H1 (cell line): Measurements from ENCODE around the gene SLC39A11. TPM values are rescaled to one million over a fixed set of nuclear protein-coding genes. Genes with fewer than 3 reads are reported as not detected.

Source experiments
- CTCF ChIA-PET: fragments of 300-600 bp; sonication (Branson Sonifier 250); formaldehyde crosslinking; loops from one replicate; lab custom pipeline; 2021; ENCODE audit not compliant: partially characterized antibody; lab: Charles Lee
- POLR2A ChIA-PET: fragments of 300-600 bp; sonication (Branson Sonifier 250); formaldehyde crosslinking; loops from one replicate; lab custom pipeline; 2021; ENCODE audit warnings: inconsistent platforms; ENCODE audit not compliant: partially characterized antibody; lab: Charles Lee
- DNase-seq, 2 experiments: peaks; one replicate each; pipeline versions ENCODE4 v3.0.0 to v3.0.0-alpha.2; 2010 to 2022; ENCODE audit warnings: low spot score in 2 of 2, low read depth in 1 of 2, mixed read lengths in 1 of 2
- FAIRE-seq: peaks from 2 replicates; lab custom pipeline; 2011; peaks lifted over from hg19 to GRCh38; lab: Jason Lieb, UNC
- H2AFZ ChIP-seq: 2 replicates; pipeline ENCODE4 v1.8.1; 2012; ENCODE audit warnings: low read length, inconsistent platforms
- H2AK5ac ChIP-seq: 2 replicates; pipeline ENCODE4 v1.6.1; 2013; ENCODE audit warnings: low read depth, low read length
- H2BK120ac ChIP-seq: replicated peaks from 2 replicates; pipeline ENCODE3; 2013; ENCODE audit warnings: low read depth, low read length, inconsistent platforms
- H2BK12ac ChIP-seq: 2 replicates; pipeline ENCODE4 v1.6.1; 2013; ENCODE audit warnings: low read depth, low read length
- H2BK15ac ChIP-seq: 2 replicates; pipeline ENCODE4 v1.6.1; 2013; ENCODE audit warnings: low read length
- H2BK20ac ChIP-seq: 2 replicates; pipeline ENCODE4 v1.6.1; 2013; ENCODE audit warnings: low read length
- H2BK5ac ChIP-seq: 2 replicates; pipeline ENCODE4 v1.6.1; 2013; ENCODE audit warnings: low read depth, low read length
- H3K14ac ChIP-seq: 2 replicates; pipeline ENCODE4 v1.6.1; 2013; ENCODE audit warnings: inconsistent platforms; ENCODE audit not compliant: insufficient read length
- H3K18ac ChIP-seq: 2 replicates; pipeline ENCODE4 v1.6.1; 2013; ENCODE audit warnings: low read length; ENCODE audit errors: extremely low read depth
- H3K23ac ChIP-seq: 2 replicates; pipeline ENCODE4 v1.6.1; 2013; ENCODE audit warnings: inconsistent platforms; ENCODE audit not compliant: insufficient read length
- H3K23me2 ChIP-seq: 2 replicates; pipeline ENCODE4 v1.6.1; 2013; ENCODE audit warnings: low read depth, low read length
- H3K27ac ChIP-seq: 2 replicates; pipeline ENCODE4 v1.6.1; 2011; ENCODE audit warnings: low read depth, low read length, inconsistent platforms
- H3K27me3 ChIP-seq, 4 experiments: replicated peaks in 1 of 4; 1 replicate in 1 of 4; 2 replicates in 3 of 4; pipeline versions ENCODE4 v1.6.1 to v1.8.1; 2011 to 2013; ENCODE audit warnings: low read length in 3 of 4, mild to moderate bottlenecking in 3 of 4, inconsistent platforms in 2 of 4, mixed read lengths in 2 of 4, moderate library complexity in 1 of 4; ENCODE audit not compliant: control insufficient read depth in 3 of 4, insufficient read depth in 3 of 4; ENCODE audit errors: extremely low read depth in 1 of 4
- H3K36me3 ChIP-seq, 4 experiments: 2 replicates each; pipeline versions ENCODE4 v1.6.1 to v1.8.1; 2011 to 2013; ENCODE audit warnings: mild to moderate bottlenecking in 4 of 4, low read length in 3 of 4, moderate library complexity in 2 of 4, control low read depth in 1 of 4, inconsistent platforms in 1 of 4; ENCODE audit not compliant: insufficient read depth in 4 of 4, control insufficient read depth in 2 of 4
- H3K4ac ChIP-seq: replicated peaks from 2 replicates; pipeline ENCODE3; 2013; ENCODE audit warnings: low read length, low read depth, mixed read lengths, inconsistent platforms; ENCODE audit not compliant: insufficient read length
- H3K4me1 ChIP-seq, 4 experiments: replicated peaks in 1 of 4; 1 replicate in 1 of 4; 2 replicates in 3 of 4; pipeline versions ENCODE4 v1.6.1 to v1.8.1; 2011 to 2013; ENCODE audit warnings: low read length in 3 of 4, inconsistent platforms in 2 of 4, mixed read lengths in 1 of 4; ENCODE audit not compliant: insufficient read depth in 4 of 4, control insufficient read depth in 3 of 4
- H3K4me2 ChIP-seq, 2 experiments: 2 replicates each; pipeline versions ENCODE4 v1.6.1 to v1.8.1; 2011 to 2013; ENCODE audit warnings: low read depth in 2 of 2, low read length in 2 of 2, control low read depth in 1 of 2, inconsistent platforms in 1 of 2, mild to moderate bottlenecking in 1 of 2; ENCODE audit not compliant: insufficient read depth in 1 of 2
- H3K4me3 ChIP-seq, 4 experiments: fragments of 200-600, 300-600 bp in 1 of 4; sonication (generic), shearing (Covaris generic), sonication (Bioruptor Twin) in 1 of 4; 2 replicates each; pipeline versions ENCODE4 v1.5.1 to v1.8.1; 2011 to 2016; ENCODE audit warnings: low read length in 4 of 4, low read depth in 3 of 4, control low read depth in 2 of 4, inconsistent platforms in 2 of 4, mild to moderate bottlenecking in 2 of 4, mixed read lengths in 1 of 4, moderate library complexity in 1 of 4; ENCODE audit not compliant: insufficient read depth in 2 of 4; ENCODE audit errors: extremely low read depth in 1 of 4
- H3K56ac ChIP-seq: replicated peaks from 2 replicates; pipeline ENCODE3; 2013; ENCODE audit warnings: low read depth, mild to moderate bottlenecking, mixed read lengths, low read length, inconsistent platforms; ENCODE audit not compliant: insufficient read length
- H3K79me1 ChIP-seq: 2 replicates; pipeline ENCODE4 v1.6.1; 2013; ENCODE audit warnings: low read depth, low read length, control low read depth
- H3K79me2 ChIP-seq, 2 experiments: 2 replicates each; pipeline versions ENCODE4 v1.6.1 to v1.8.1; 2012 to 2013; ENCODE audit warnings: low read length in 2 of 2, mild to moderate bottlenecking in 2 of 2, inconsistent platforms in 1 of 2; ENCODE audit not compliant: insufficient read depth in 2 of 2, control insufficient read depth in 1 of 2
- H3K9ac ChIP-seq, 4 experiments: replicated peaks in 1 of 4; 1 replicate in 1 of 4; 2 replicates in 3 of 4; pipeline versions ENCODE4 v1.6.1 to v1.8.1; 2011 to 2013; ENCODE audit warnings: low read depth in 3 of 4, low read length in 3 of 4, control low read depth in 2 of 4, mild to moderate bottlenecking in 2 of 4, moderate library complexity in 2 of 4, inconsistent platforms in 1 of 4; ENCODE audit errors: extremely low read depth in 1 of 4
- H3K9me3 ChIP-seq, 2 experiments: 2 replicates each; pipeline versions ENCODE4 v1.6.1 to v1.8.1; 2012 to 2013; ENCODE audit warnings: mild to moderate bottlenecking in 2 of 2, moderate library complexity in 2 of 2, control low read depth in 1 of 2, inconsistent platforms in 1 of 2, low read depth in 1 of 2, low read length in 1 of 2, mixed read lengths in 1 of 2; ENCODE audit not compliant: insufficient read depth in 2 of 2
- H4K20me1 ChIP-seq, 2 experiments: replicated peaks in 1 of 2; 2 replicates each; pipeline versions ENCODE3 to v1.8.1; 2011 to 2013; ENCODE audit warnings: inconsistent platforms in 2 of 2, low read length in 2 of 2, mild to moderate bottlenecking in 1 of 2; ENCODE audit not compliant: insufficient read depth in 2 of 2, control insufficient read depth in 1 of 2
- H4K5ac ChIP-seq: 2 replicates; pipeline ENCODE4 v1.6.1; 2013; ENCODE audit warnings: low read length, low read depth, mixed read lengths, inconsistent platforms; ENCODE audit not compliant: insufficient read length
- H4K8ac ChIP-seq: 2 replicates; pipeline ENCODE4 v1.8.0; 2013; ENCODE audit warnings: mild to moderate bottlenecking, moderate library complexity, low read length, inconsistent platforms; ENCODE audit not compliant: insufficient read depth; ENCODE audit errors: extremely low read depth
- H4K91ac ChIP-seq: replicated peaks from 2 replicates; pipeline ENCODE3; 2013; ENCODE audit warnings: low read length, mixed read lengths, inconsistent platforms; ENCODE audit not compliant: insufficient read length
- BACH1 ChIP-seq: IDR thresholded peaks from 2 replicates; pipeline ENCODE4 v1.6.1; 2012; ENCODE audit warnings: low read length, improper control_type of control experiment
- CHD2 ChIP-seq: IDR thresholded peaks from 2 replicates; pipeline ENCODE4 v1.6.1; 2012; ENCODE audit warnings: low read length, improper control_type of control experiment
- HDAC2 ChIP-seq, 2 experiments: fragments of 300-600 bp in 1 of 2; sonication (generic) in 1 of 2; IDR thresholded peaks; 2 replicates each; pipeline ENCODE4 v1.6.1; 2011 to 2012; ENCODE audit warnings: low read depth in 2 of 2, low read length in 2 of 2, mild to moderate bottlenecking in 2 of 2, moderate library complexity in 2 of 2, borderline replicate concordance in 1 of 2, inconsistent platforms in 1 of 2
- SIX5 ChIP-seq: IDR thresholded peaks from 2 replicates; pipeline ENCODE4 v1.6.1; 2011; ENCODE audit warnings: mild to moderate bottlenecking, low read depth, low read length
- SP2 ChIP-seq: IDR thresholded peaks from 2 replicates; pipeline ENCODE4 v1.6.1; 2012; ENCODE audit warnings: mild to moderate bottlenecking, low read length, inconsistent platforms
- TAF7 ChIP-seq: optimal IDR thresholded peaks from 2 replicates; pipeline ENCODE3; 2011; ENCODE audit warnings: low read depth, mild to moderate bottlenecking, inconsistent platforms, low read length, moderate library complexity, borderline replicate concordance
- TCF12 ChIP-seq: IDR thresholded peaks from 2 replicates; pipeline ENCODE4 v1.6.1; 2011; ENCODE audit warnings: low read depth, mild to moderate bottlenecking, low read length
- YY1 ChIP-seq: IDR thresholded peaks from 2 replicates; pipeline ENCODE4 v1.6.1; 2011; ENCODE audit warnings: low read depth, mild to moderate bottlenecking, low read length
- WGBS, 2 experiments: shearing (Covaris generic) in 1 of 2; methylation state at CpG; one replicate each; pipeline versions ENCODE4 v1.1.6 to v1.1.7; 2013 to 2015; ENCODE audit warnings: low lambda C conversion rate in 2 of 2, mixed read lengths in 2 of 2, inconsistent platforms in 1 of 2, low coverage in 1 of 2, missing lambda C conversion rate in 1 of 2; ENCODE audit not compliant: insufficient replicate concordance in 2 of 2, insufficient coverage in 1 of 2, insufficient read length in 1 of 2; ENCODE audit errors: extremely low coverage in 1 of 2, missing lambda C conversion rate in 1 of 2; 5-methylcytosine and 5-hydroxymethylcytosine counted together
- polyA plus RNA-seq, 7 experiments: library from polyadenylated mRNA; depleted of rRNA in 3 of 7; stranded (reverse) in 5 of 7; unstranded in 2 of 7; fragments of >200 nt in 5 of 7; fragments of 200-250 nt in 2 of 7; gene quantifications; 1 replicate in 5 of 7; 2 replicates in 1 of 7; 4 replicates in 1 of 7; pipeline versions ENCODE4 v1.2.1 to v1.2.3, GENCODE V29; 2011 to 2013; ENCODE audit warnings: missing spikeins in 2 of 7, mixed read lengths in 2 of 7
- total RNA-seq: library from RNA; stranded (reverse); fragmentation: NEBNext Ultra II Directional; extraction: Animal tissue kit (Norgen Biotek cat#: 25700); gene quantifications from 2 replicates; pipeline ENCODE4 v1.2.1, GENCODE V29; 2021
- TF ChIP-seq, protein P1 (sequence below): IDR thresholded peaks from 2 replicates; pipeline ENCODE4 v1.6.1; 2012; ENCODE audit warnings: inconsistent platforms

SLC39A11 gene
- total and polyA plus RNA-seq, 2 of the 8 experiments (the other 6 are each of a cell fraction or from before 2014, with no cell fraction given) = 12.2 to 19.6 TPM

GRCh38 chr17:72954579-72954978 lies 137.9 kb downstream of the SLC39A11 start:
- no peak overlapping the region for H3K27ac ChIP-seq
- H2BK12ac ChIP-seq = no peak overlapping the region
- H3K79me2 ChIP-seq = no peaks in the 10 kb centered on the region
- H3K9ac ChIP-seq = no peak overlapping the region
- no peaks in the 10 kb centered on the region for H3K27me3 ChIP-seq
- H3K56ac ChIP-seq = no peak overlapping the region
- H3K4me3 ChIP-seq = no peak overlapping the region
- no peak overlapping the region for H3K4me2 ChIP-seq
- no peak overlapping the region for H3K18ac ChIP-seq
- peaks cover 4 to 18% (median 11%) of the 10 kb centered on the region in 4 experiments; a peak in 5 of 7 replicates for H3K4me1 ChIP-seq
- 92% methylated on average over 8 of the region's 8 CpGs; no CpG with 5 or more reads in 1 of the 2 experiments for WGBS, 2 experiments
- H2BK5ac ChIP-seq = no peak overlapping the region
- no peak overlapping the region for H2AK5ac ChIP-seq
- H2BK15ac ChIP-seq = no peak overlapping the region
- H3K36me3 ChIP-seq = no peaks in the 10 kb centered on the region
- no peaks in the 10 kb centered on the region for H3K9me3 ChIP-seq
- POLR2A ChIA-PET = interaction anchor here (1.0 kb wide), 1 partner anchor 10 kb away, joined by 4 read pairs; no protein-coding TSS in a partner anchor
- no peak overlapping the region for H4K8ac ChIP-seq
- H3K23ac ChIP-seq = no peak overlapping the region
- H3K79me1 ChIP-seq = no peaks in the 10 kb centered on the region
- H4K5ac ChIP-seq = no peak overlapping the region
- H4K20me1 ChIP-seq = no peaks in the 10 kb centered on the region
- H4K91ac ChIP-seq = no peak overlapping the region
- H2BK20ac ChIP-seq = no peak overlapping the region
- H3K23me2 ChIP-seq = no peaks in the 10 kb centered on the region
- H2BK120ac ChIP-seq = no peak overlapping the region
- TF ChIP-seq SIX5 (no peak), SP2 (no peak), TCF12 (no peak), YY1 (no peak), CHD2 (no peak), BACH1 (no peak), TAF7 (no peak), HDAC2 (IDR thresholded peaks at IDR 0.05; ENCODE audit: borderline replicate concordance in 1 of 2, low read depth in 2 of 2, low read length in 2 of 2) (no peak)
- TF ChIP-seq, protein P1, sequence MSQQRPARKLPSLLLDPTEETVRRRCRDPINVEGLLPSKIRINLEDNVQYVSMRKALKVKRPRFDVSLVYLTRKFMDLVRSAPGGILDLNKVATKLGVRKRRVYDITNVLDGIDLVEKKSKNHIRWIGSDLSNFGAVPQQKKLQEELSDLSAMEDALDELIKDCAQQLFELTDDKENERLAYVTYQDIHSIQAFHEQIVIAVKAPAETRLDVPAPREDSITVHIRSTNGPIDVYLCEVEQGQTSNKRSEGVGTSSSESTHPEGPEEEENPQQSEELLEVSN = no peak
- H2AFZ ChIP-seq = no peak overlapping the region
- no peak for DNase-seq
- FAIRE-seq = no peak
- H3K4ac ChIP-seq = no peak overlapping the region
- CTCF ChIA-PET = interaction anchor here (0.6 to 3.3 kb wide), 6 partner anchors 9 to 256 kb away, joined by 3 to 11 read pairs (median 4); no protein-coding TSS in a partner anchor
- H3K14ac ChIP-seq = no peak overlapping the region
